DOHH2 (cell line): Measurements from ENCODE around the gene FAM181B.

Source experiments
- H3F3A ChIP-seq: fragments of 200-600 bp; sonication (generic), shearing (Covaris generic); 2 replicates; pipeline ENCODE4 v1.6.0; 2016; ENCODE audit warnings: antibody characterized with exemption, mild to moderate bottlenecking; ENCODE audit not compliant: control insufficient read depth, insufficient read depth
- H3K27ac ChIP-seq: fragments of 200-600 bp; sonication (generic); 2 replicates; pipeline ENCODE4 v1.5.1; 2014; ENCODE audit warnings: low read depth, mild to moderate bottlenecking, low read length, moderate library complexity
- H3K27me3 ChIP-seq: fragments of 200-600 bp; sonication (generic); 2 replicates; pipeline ENCODE4 v1.6.1; 2014; ENCODE audit warnings: mild to moderate bottlenecking, low read length, mixed read lengths; ENCODE audit not compliant: control insufficient read depth
- H3K36me3 ChIP-seq: fragments of 200-600 bp; sonication (generic); 2 replicates; pipeline ENCODE4 v1.6.1; 2014; ENCODE audit warnings: mild to moderate bottlenecking, low read length, moderate library complexity, mixed read lengths; ENCODE audit not compliant: control insufficient read depth
- H3K4me1 ChIP-seq: fragments of 200-600 bp; sonication (generic); 2 replicates; pipeline ENCODE4 v1.6.1; 2014; ENCODE audit warnings: mild to moderate bottlenecking, low read length, mixed read lengths; ENCODE audit not compliant: control insufficient read depth
- H3K4me2 ChIP-seq: fragments of 200-600 bp; sonication (generic); 2 replicates; pipeline ENCODE4 v1.6.0; 2014; ENCODE audit warnings: mild to moderate bottlenecking, low read length, moderate library complexity
- H3K4me3 ChIP-seq: fragments of 200-600 bp; sonication (generic); 2 replicates; pipeline ENCODE4 v1.5.1; 2014; ENCODE audit warnings: mild to moderate bottlenecking, low read length, mixed read lengths
- H3K79me2 ChIP-seq: fragments of 200-600 bp; sonication (generic); 2 replicates; pipeline ENCODE4 v1.6.1; 2014; ENCODE audit warnings: mild to moderate bottlenecking, low read length, mixed read lengths; ENCODE audit not compliant: control insufficient read depth
- H3K9me2 ChIP-seq: fragments of 200-600 bp; sonication (generic); replicated peaks from 2 replicates; pipeline ENCODE4 v1.6.1; 2014; ENCODE audit warnings: mild to moderate bottlenecking, low read length, mixed read lengths; ENCODE audit not compliant: control insufficient read depth
- H3K9me3 ChIP-seq: fragments of 200-600 bp; sonication (generic); 2 replicates; pipeline ENCODE4 v1.6.1; 2014; ENCODE audit warnings: antibody characterized with exemption, low read length, mixed read lengths; ENCODE audit not compliant: control insufficient read depth, insufficient read depth
- H4K20me1 ChIP-seq: fragments of 200-600 bp; sonication (generic); 2 replicates; pipeline ENCODE4 v1.6.0; 2014; ENCODE audit warnings: low read depth, mild to moderate bottlenecking, antibody characterized with exemption, low read length, moderate library complexity; ENCODE audit not compliant: control insufficient read depth, insufficient read depth
- CTCF ChIP-seq: fragments of 200-600 bp; sonication (generic); IDR thresholded peaks from one replicate; pipeline ENCODE4 v1.5.1; 2014; ENCODE audit warnings: antibody characterized with exemption, mild to moderate bottlenecking, low read depth, low read length; ENCODE audit not compliant: poor library complexity, severe bottlenecking
- EZH2phosphoT487 ChIP-seq: fragments of 200-600 bp; sonication (generic); IDR thresholded peaks from 2 replicates; pipeline ENCODE4 v1.6.1; 2017; ENCODE audit warnings: borderline replicate concordance, mild to moderate bottlenecking, antibody characterized with exemption, low read length, moderate library complexity, mixed read lengths

Gene FAM181B

GRCh38 chr11:82733444-82734119, at the start of gene FAM181B:
FAM181B (minus strand) TSS chr11:82733864; CDS start chr11:82733729, 135 bp downstream.
- Histone ChIP-seq H3K27ac (no peak within 1 kb of the TSS), H3K4me2 (no peak within 1 kb of the TSS), H3K36me3 (no peaks in the 10 kb centered on the region), H4K20me1 (no peaks in the 10 kb centered on the region), H3K9me3 (no peaks in the 10 kb centered on the region), H3K4me1 (no peaks in the 10 kb centered on the region), H3K27me3 (peaks cover 3% of the 10 kb centered on the region; the same call in 1 of the 2 replicates), H3K4me3 (no peak within 1 kb of the TSS), H3K79me2 (no peaks in the 10 kb centered on the region), H3F3A (no peaks in the 10 kb centered on the region), H3K9me2 (no peaks in the 10 kb centered on the region)
- no peak for TF ChIP-seq CTCF
- no peak for TF ChIP-seq EZH2phosphoT487

- Histone ChIP-seq H3K4me3 (no peak overlapping the region), H3K36me3 (no peaks in the 10 kb centered on the region), H4K20me1 (no peaks in the 10 kb centered on the region), H3K27ac (no peak overlapping the region), H3K9me3 (no peaks in the 10 kb centered on the region), H3K4me1 (no peaks in the 10 kb centered on the region), H3F3A (no peaks in the 10 kb centered on the region), H3K9me2 (no peaks in the 10 kb centered on the region), H3K27me3 (no peaks in the 10 kb centered on the region), H3K79me2 (no peaks in the 10 kb centered on the region), H3K4me2 (no peak overlapping the region)
- TF ChIP-seq CTCF (no peak), EZH2phosphoT487 (no peak)
Measured at GRCh38 chr11:82782825-82783374, 49.2 kb upstream of the FAM181B start.

GRCh38 chr11:82778776-82779175, 45.1 kb upstream of the FAM181B start:
- no peaks in the 10 kb centered on the region for H3K9me2 ChIP-seq
- H3K9me3 ChIP-seq = no peaks in the 10 kb centered on the region
- TF ChIP-seq EZH2phosphoT487 (no peak), CTCF (no peak)
- H4K20me1 ChIP-seq = no peaks in the 10 kb centered on the region
- no peaks in the 10 kb centered on the region for H3K79me2 ChIP-seq
- H3K4me1 ChIP-seq = no peaks in the 10 kb centered on the region
- H3F3A ChIP-seq = no peaks in the 10 kb centered on the region
- H3K4me3 ChIP-seq = no peak overlapping the region
- no peaks in the 10 kb centered on the region for H3K27me3 ChIP-seq
- H3K4me2 ChIP-seq = no peak overlapping the region
- no peaks in the 10 kb centered on the region for H3K36me3 ChIP-seq
- no peak overlapping the region for H3K27ac ChIP-seq
